ENCODE measurements around the gene DHRS7B. TPM values are rescaled to one million over a fixed set of nuclear protein-coding genes. Genes with fewer than 3 reads are reported as not detected.

The DHRS7B gene
- total RNA-seq, 2 donors from 2014 or later = 30.5 to 44.5 TPM

DNA sequence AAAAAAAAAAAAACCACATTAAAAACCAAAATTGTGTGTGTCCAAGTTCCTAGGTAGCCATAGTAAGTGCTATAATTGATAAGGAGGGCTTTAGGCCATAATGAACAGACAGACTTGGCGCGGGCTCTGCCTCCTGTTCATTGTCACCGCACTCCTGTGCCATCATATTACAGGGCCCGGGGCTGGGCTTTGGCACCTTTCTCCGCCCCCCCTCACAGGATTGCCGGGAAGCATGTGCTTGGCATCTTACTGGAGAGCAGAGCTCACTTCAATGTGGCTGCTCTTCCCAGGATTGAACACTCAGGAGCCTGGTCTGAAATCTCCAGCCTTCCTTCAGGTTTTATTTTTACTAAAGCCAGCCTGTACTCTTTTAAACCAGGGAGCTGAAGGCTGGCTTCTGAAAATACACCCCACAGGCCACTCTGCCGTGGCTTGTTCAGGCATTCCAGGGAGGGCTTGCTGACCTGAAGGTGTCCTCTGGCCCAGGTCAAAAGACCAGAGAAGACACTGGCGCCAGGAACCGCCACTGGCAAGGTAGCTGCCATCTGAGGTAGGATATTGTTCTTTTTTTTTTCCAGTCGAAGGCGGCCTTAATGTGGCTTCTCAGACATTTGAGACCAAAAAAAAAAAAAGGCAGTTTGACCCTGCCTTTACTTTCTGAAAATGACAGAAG is 39.3 kb downstream of the DHRS7B start:
- Histone ChIP-seq H3K9me3 (no peaks in the 10 kb centered on the region), H3K4me1 (ENCODE audit: control insufficient read depth in 1 of 2, low read depth in 2 of 2) (peaks cover 56 to 81% of the 10 kb centered on the region in 2 donors), H3K36me3 (no peaks in the 10 kb centered on the region), H3K27ac (peak overlapping the region; percentile 80 to 91), H3K4me3 (peak overlapping the region; percentile 53), H3K27me3 (replicated peaks; ENCODE audit: insufficient read depth) (no peaks in the 10 kb centered on the region)
- DNase-seq (ENCODE audit: low spot score) (no peak), ATAC-seq (ENCODE audit: insufficient number of reproducible peaks, low FRiP score, low read depth) (no peak)
- TF ChIP-seq, protein P1, sequence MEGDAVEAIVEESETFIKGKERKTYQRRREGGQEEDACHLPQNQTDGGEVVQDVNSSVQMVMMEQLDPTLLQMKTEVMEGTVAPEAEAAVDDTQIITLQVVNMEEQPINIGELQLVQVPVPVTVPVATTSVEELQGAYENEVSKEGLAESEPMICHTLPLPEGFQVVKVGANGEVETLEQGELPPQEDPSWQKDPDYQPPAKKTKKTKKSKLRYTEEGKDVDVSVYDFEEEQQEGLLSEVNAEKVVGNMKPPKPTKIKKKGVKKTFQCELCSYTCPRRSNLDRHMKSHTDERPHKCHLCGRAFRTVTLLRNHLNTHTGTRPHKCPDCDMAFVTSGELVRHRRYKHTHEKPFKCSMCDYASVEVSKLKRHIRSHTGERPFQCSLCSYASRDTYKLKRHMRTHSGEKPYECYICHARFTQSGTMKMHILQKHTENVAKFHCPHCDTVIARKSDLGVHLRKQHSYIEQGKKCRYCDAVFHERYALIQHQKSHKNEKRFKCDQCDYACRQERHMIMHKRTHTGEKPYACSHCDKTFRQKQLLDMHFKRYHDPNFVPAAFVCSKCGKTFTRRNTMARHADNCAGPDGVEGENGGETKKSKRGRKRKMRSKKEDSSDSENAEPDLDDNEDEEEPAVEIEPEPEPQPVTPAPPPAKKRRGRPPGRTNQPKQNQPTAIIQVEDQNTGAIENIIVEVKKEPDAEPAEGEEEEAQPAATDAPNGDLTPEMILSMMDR (IDR thresholded peaks at IDR 0.05) = no peak

DNA sequence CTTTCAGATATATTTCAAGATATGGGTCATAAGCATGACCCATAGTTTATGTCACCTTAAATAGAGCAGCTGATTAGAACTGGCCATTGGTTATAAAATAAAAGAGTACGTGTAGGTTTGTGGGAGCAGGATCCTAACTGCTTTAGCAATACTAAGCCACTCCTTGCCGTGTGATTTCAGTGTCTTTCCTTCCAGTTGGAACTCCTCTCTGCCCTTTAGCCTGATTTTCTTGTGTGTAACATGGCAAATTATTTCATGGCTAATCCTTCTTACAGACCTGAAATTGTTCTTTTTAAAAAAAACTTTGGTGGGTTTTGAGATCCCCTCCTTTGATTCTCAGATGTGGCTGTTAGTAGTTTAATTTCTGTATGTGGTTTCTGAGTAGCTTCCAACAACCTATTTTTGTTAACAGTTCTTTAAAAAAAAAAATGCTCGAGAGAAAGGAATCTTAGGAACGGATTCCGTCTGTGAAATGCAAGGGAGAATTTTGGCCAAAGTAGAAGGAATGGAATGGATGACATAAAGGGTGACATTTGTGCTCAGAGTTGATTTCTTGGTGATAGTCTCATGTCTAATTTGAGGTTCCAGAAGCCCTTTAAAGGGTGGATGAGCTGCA is 39.9 kb downstream of the DHRS7B start:
- Histone ChIP-seq H3K4me1 (ENCODE audit: control insufficient read depth in 1 of 2, low read depth in 2 of 2) (peaks cover 49 to 77% of the 10 kb centered on the region in 2 donors), H3K27ac (peak overlapping the region; percentile 80 to 91), H3K4me3 (peak overlapping the region; percentile 53)

GRCh38 chr17:21167303-21167702 is 40.5 kb downstream of the DHRS7B start:
- Histone ChIP-seq H3K36me3 (no peaks in the 10 kb centered on the region), H3K4me3 (peak overlapping the region; percentile 53), H3K4me1 (ENCODE audit: control insufficient read depth in 1 of 2, low read depth in 2 of 2) (peaks cover 45 to 71% of the 10 kb centered on the region in 2 donors), H3K27ac (peak overlapping the region; percentile 80 to 91), H3K27me3 (replicated peaks; ENCODE audit: insufficient read depth) (no peaks in the 10 kb centered on the region), H3K9me3 (no peaks in the 10 kb centered on the region)
- TF ChIP-seq, protein P1 (IDR thresholded peaks at IDR 0.05) = no peak
- DNase-seq (ENCODE audit: low spot score) (no peak), ATAC-seq (ENCODE audit: insufficient number of reproducible peaks, low FRiP score, low read depth) (no peak)

More for the DNA sequence above, 39.9 kb downstream of the DHRS7B start:
- H3K27me3 ChIP-seq (replicated peaks; ENCODE audit: insufficient read depth) = no peaks in the 10 kb centered on the region
- no peaks in the 10 kb centered on the region for H3K36me3 ChIP-seq
- TF ChIP-seq, protein P1 (IDR thresholded peaks at IDR 0.05) = no peak
- no peaks in the 10 kb centered on the region for H3K9me3 ChIP-seq
- ATAC-seq (ENCODE audit: insufficient number of reproducible peaks, low FRiP score, low read depth) (no peak), DNase-seq (ENCODE audit: low spot score) (no peak)

- Histone ChIP-seq H3K9me3 (no peaks in the 10 kb centered on the region), H3K4me1 (ENCODE audit: control insufficient read depth in 1 of 2, low read depth in 2 of 2) (peaks cover 40 to 63% of the 10 kb centered on the region in 2 donors), H3K27ac (peak overlapping the region in 1 of 2 donors; percentile 91), H3K36me3 (no peaks in the 10 kb centered on the region), H3K27me3 (replicated peaks; ENCODE audit: insufficient read depth) (no peaks in the 10 kb centered on the region), H3K4me3 (no peak overlapping the region)
- no peak for ATAC-seq (ENCODE audit: insufficient number of reproducible peaks, low FRiP score, low read depth)
- no peak for DNase-seq (ENCODE audit: low spot score)
- TF ChIP-seq, protein P1 (IDR thresholded peaks at IDR 0.05) = no peak
Measured at GRCh38 chr17:21168555-21168865, 41.7 kb downstream of the DHRS7B start.

- no peak overlapping the region for H3K4me3 ChIP-seq
- DNase-seq (ENCODE audit: low spot score) (no peak), ATAC-seq (ENCODE audit: insufficient number of reproducible peaks, low FRiP score, low read depth) (no peak)
- H3K9me3 ChIP-seq = no peaks in the 10 kb centered on the region
- TF ChIP-seq, protein P1 (IDR thresholded peaks at IDR 0.05) = no peak
- H3K4me1 ChIP-seq (ENCODE audit: control insufficient read depth in 1 of 2, low read depth in 2 of 2) = peaks cover 42 to 68% of the 10 kb centered on the region in 2 donors
- no peak overlapping the region for H3K27ac ChIP-seq
- no peaks in the 10 kb centered on the region for H3K27me3 ChIP-seq (replicated peaks; ENCODE audit: insufficient read depth)
- H3K36me3 ChIP-seq = no peaks in the 10 kb centered on the region
Measured at GRCh38 chr17:21169496-21169895, 42.7 kb downstream of the DHRS7B start.

Data from thoracic aorta (tissue), 2 donors.